Esophagus squamous epithelium (tissue), 4 donors: ENCODE results near the gene DOCK1.

ENCODE experiments used
- POLR2A ChIP-seq, 4 donors: fragments of 450-650 bp; IDR thresholded peaks; one replicate each; pipeline ENCODE4 v1.6.1; 2017; ENCODE audit warnings: antibody characterized with exemption in 4 of 4, mild to moderate bottlenecking in 4 of 4, moderate library complexity in 3 of 4
- TF ChIP-seq, protein P1 (sequence below), 6 experiments: fragments of 450-650 bp in 4 of 6; fragments of 200-600 bp in 2 of 6; sonication (generic) in 2 of 6; IDR thresholded peaks; one replicate each; pipeline ENCODE4 v1.5.1; 2016 to 2019; ENCODE audit warnings: antibody characterized with exemption in 6 of 6, mild to moderate bottlenecking in 4 of 6, moderate library complexity in 4 of 6

DNA sequence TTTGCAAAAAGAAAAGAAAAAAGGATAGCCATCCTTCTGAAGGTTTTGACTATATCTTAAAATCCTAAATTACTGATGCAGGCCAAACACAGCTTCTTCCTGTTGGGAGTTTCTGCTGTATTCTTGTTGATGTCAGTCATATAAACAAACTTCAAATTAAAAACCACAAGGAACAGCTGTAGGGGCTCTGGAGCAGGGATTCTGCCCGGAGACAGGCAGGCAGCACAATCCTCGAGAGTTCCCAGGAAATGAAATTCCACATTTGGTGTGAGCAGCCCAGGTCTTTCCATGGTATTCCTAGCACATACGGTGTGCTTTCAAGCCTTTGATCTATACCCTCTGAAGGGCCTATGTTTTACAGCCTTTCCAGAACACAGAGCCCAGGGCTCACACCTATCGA lies 248.0 kb downstream of the DOCK1 start:
- no peak for TF ChIP-seq POLR2A (IDR thresholded peaks at IDR 0.05)
- TF ChIP-seq, protein P1, sequence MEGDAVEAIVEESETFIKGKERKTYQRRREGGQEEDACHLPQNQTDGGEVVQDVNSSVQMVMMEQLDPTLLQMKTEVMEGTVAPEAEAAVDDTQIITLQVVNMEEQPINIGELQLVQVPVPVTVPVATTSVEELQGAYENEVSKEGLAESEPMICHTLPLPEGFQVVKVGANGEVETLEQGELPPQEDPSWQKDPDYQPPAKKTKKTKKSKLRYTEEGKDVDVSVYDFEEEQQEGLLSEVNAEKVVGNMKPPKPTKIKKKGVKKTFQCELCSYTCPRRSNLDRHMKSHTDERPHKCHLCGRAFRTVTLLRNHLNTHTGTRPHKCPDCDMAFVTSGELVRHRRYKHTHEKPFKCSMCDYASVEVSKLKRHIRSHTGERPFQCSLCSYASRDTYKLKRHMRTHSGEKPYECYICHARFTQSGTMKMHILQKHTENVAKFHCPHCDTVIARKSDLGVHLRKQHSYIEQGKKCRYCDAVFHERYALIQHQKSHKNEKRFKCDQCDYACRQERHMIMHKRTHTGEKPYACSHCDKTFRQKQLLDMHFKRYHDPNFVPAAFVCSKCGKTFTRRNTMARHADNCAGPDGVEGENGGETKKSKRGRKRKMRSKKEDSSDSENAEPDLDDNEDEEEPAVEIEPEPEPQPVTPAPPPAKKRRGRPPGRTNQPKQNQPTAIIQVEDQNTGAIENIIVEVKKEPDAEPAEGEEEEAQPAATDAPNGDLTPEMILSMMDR (IDR thresholded peaks at IDR 0.05): no peak
